Activated CD8-positive, alpha-beta memory T cell treated with anti-CD3 and anti-CD28 coated beads, Interleukin-2, amount 50 U/mL, for 1 hour (primary cell): ENCODE measurements around the gene GYPC.
"Not testable (repeated sequence)": the region's sequence is repeated elsewhere in the genome, so short reads cannot be mapped to it uniquely, and the experiment has no call there.

Source experiments
- DNase-seq: peaks from one replicate; pipeline ENCODE4 v3.0.0-alpha.2; 2020; ENCODE audit errors: extremely low read depth

The GYPC gene

DNA sequence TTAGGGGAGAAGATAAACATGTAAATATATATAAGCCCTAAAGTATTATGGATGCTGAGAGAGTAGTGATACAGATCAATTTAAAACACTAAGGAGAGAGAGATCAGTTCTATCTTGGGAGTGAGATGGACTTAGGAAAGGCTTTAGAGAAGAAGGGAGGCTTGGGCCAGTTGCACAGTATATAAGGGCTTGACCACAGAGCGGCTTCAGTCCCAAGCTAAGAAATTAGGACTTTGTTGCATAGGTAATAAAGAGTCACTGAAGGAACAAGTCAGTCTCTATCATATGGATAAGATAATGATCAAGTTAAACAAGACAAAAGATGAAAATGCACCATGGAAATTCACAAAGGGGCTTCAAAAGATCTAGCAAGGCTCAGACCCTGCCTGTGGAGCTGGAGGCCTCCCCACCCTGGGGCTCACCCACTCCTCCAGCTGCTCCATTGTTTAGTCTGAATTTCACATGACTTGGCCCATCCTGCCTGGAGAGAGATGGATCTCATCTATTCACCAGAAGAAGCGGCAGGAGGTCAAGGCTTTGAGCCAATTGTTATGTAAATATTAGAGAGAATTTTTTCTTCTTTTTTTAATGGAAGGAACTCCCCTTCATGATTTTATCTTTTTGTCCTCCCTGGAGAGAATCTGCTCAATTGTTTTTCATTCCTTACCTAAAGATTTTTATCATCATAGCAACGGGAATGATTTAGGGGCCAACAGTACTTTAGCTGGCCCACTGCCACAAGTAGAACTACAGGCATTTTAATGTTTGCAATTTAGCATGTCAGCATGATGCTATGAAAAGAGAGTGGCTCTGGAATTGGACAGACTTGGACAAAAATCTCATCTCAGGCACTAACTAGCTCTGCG, 44.0 kb downstream of the GYPC start:
- DNase-seq: no peak

DNA sequence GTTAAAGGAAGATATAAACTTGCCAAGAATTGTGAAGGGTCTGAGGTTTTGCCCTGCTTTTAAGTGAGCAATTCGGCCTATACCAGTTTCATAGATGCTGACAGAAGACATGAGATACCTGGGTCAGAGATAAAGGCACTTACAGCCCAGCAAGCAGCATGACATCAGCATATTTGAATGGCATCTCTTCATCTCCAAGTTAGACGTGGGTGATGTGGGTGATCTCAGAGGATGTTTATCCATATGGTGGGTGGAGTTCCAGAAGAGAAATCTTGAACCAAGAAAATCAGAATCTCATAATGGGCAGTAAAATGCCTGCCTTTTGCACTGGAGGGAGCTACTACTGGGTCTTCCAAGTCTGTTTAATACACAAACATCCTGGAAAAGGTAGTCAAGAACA, 44.7 kb downstream of the GYPC start:
- no peak for DNase-seq

GRCh38 chr2:126703311-126703710, 47.4 kb downstream of the GYPC start:
- no peak for DNase-seq

DNA sequence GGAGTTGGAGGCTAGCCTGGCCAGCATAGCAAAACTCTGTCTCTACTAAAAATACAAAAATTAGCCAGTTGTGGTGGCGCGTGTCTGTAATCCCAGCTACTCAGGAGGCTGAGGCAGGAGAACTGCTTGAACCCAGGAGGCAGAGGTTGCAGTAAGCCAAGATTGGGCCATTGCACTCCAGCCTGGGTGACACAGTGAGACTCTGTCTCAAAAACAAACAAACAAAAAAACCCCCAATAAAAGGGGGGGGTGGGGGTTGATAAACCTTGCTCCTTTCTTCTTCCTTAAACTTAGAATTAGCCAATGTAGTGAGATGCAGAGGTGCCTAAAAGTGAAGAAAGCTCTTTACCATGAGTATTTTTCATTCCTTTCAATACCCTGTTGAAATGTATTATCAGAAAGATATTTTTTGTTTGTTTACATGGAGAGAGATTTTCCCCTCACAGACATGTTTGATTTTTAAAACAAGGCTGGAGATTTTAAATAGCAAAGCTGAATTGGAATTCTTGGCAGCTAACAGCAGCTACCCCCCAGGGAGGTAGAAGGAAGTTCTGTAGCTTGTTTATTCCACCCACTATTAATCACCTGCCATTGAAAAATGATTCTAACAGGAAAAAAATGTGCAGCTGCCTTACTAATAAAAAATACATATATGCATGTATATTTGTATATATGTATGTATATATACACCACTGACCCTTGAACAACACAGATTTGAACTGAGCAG, 48.6 kb downstream of the GYPC start:
- no peak for DNase-seq

DNA sequence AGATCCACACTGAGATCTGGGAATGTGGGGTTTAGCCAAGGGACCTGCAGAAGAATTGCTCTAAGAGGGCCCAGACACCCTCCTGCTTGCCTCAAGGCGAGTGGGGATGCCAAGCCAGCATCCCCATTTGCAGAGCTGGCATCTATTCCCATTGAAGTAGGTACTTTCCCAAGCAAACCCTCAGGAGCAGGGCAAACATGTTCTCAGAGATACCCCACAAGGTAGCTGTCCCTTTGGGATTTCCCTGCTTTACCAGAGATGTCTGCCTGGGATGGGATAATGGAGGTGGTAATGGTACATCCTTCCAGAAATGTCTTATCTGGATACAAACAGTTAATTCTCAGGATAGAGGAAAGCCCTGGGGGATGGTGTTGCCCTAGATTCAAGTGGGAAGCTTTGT, 51.2 kb downstream of the GYPC start:
- DNase-seq: no peak

DNA sequence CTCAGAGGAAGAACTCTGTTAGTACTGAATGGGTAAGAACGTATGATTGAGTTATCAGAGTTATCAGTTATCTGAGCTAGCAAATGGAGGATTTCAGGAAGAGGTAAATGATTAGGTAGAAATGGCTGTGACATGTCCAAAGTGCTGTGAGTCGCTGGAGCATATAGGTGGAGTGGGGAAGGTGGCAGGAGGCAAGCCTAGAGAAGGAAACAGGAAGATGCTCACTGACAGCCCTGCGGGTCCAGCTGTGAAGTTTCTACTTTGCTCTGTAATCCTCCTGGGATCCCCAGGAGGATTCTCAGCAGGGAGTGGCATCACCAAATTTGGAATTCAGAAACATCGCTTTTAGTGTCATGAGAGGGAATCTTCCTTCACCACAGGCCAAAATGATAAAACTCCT, 52.0 kb downstream of the GYPC start:
- DNase-seq: no peak

- no peak for DNase-seq
Measured at GRCh38 chr2:126714191-126714965, 58.4 kb downstream of the GYPC start.

GRCh38 chr2:126715111-126715510, 59.2 kb downstream of the GYPC start:
- DNase-seq: no peak

GRCh38 chr2:126715576-126716406, 59.8 kb downstream of the GYPC start:
- DNase-seq: no peak

DNA sequence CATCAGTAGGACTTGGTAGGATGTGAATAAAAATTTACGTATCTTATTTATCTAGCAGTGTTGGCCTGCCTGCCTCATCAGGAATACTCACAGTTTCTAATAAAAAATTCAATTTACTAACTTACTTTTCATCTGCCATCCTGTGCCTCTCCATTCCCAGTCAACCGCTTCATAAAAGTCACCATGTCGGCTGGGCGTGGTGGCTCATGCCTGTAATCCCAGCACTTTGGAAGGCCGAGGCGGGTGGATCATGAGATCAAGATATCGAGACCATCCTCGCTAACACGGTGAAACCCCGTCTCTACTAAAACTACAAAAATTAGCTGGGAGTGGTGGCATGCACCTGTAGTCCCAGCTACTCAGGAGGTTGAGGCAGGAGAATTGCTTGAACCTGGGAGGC, 61.3 kb downstream of the GYPC start:
- DNase-seq: not testable (repeated sequence)

GRCh38 chr2:126717928-126718327, 62.0 kb downstream of the GYPC start:
- no peak for DNase-seq

DNA sequence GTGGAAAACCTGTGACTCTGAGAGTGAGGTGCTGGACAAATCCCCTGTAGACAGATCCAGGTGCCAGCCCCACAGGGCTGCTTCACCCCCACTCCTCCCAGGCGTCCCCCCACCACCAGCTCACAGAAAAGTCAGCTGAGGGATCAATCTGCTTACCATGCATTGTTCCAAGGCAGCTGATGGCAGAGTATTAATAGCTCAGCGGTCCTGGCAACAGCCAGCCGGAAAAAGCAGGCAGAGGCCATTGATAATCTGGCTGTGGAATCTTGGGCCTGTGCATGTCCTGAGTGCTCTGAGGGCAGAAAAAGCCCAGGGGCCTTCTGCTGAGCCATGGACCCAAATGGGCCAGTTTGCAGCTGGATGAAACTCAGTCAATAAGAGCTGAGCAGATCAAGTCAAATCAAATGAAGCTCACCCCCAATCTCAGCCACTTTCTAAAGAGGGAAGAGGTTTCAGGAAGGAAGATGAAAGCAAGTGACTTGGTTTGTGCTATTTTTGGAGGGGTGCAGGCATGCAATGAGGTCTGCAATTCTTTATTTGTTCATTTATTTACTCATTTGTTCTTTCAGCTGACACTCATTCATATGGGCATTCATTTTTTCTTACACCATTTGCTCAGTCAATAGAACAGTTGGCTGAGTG, 63.4 kb downstream of the GYPC start:
- DNase-seq: no peak

DNA sequence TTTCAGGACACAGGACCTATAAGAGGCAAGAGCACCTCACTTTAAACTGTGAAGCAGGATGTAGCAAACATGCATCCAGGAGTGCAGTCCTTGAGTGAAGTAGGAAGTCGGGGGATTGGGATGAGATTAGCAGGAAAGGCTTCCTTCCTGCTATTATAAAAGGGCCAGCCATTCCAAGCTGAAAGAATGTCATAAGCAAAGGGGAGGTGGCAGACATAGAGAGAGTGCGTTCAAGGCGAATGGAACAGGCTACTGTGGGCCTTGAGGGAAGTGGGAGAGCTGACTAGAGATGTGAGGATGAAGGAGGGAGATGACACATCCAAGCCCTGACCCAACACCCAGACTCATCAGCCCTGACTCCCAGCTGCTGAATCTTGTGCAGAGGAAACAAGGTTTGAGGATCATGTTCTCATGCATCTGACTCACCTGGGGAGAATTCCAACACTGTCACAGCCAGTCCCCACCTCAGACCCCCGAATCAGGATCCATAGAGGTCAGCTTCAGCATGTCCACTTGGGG, 63.9 kb downstream of the GYPC start:
- DNase-seq: no peak

DNA sequence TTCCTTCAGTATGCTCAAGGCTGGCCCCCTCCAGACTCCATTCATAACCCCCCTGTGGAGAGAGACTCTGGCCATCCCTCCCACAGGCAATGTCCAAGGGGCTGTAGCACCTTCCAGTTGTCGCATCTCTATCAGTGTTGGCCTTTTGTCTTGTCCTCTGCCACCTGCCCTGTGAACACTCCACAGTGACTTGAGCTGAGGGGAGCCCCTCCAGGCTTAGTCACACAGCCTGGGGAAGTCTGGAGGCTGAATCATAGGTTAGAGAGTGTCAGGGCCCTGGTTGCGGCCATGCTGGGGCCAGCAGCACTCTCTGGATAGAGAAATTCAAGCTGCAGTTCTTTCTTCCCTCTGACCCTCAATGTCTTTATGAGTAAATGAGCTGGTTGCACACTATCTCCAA, 64.7 kb downstream of the GYPC start:
- no peak for DNase-seq

DNA sequence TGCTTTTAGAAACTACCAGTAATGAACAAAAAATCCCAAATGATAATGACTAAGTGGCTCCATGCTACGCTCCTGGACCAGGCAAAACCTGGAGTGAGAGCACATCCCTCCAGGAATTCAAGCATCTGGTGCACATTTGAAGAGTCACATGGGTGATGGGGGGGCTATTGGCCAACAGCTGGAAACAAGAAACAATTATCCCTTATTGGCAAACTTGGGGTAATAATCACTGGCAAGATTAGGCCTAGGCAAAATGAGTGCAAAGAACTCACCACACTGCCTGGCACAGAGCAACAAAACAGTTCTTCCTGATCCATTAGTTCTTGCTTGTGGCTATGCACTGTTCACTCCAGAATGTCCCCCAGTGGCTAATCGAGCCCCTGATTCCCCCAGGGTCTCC, 66.1 kb downstream of the GYPC start:
- no peak for DNase-seq

DNA sequence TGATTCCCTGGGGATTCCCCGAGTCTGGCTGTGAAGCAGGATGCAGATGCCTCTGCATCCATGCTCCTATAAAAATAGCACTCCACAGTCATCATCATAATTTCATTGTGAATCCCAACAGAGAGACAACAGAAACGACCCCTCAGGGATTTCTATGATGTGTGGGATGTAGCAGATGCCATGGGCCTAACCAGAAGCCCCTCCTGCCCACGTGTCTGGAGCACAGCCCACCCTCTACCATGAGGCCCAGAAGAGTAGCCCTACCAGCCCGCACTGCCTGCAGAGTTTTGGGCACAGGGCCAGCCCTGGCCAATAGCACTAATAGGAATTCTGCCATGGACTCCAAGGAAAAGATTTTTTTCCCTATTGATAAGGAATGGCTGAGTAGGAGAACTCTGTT, 66.6 kb downstream of the GYPC start:
- DNase-seq: no peak

DNA sequence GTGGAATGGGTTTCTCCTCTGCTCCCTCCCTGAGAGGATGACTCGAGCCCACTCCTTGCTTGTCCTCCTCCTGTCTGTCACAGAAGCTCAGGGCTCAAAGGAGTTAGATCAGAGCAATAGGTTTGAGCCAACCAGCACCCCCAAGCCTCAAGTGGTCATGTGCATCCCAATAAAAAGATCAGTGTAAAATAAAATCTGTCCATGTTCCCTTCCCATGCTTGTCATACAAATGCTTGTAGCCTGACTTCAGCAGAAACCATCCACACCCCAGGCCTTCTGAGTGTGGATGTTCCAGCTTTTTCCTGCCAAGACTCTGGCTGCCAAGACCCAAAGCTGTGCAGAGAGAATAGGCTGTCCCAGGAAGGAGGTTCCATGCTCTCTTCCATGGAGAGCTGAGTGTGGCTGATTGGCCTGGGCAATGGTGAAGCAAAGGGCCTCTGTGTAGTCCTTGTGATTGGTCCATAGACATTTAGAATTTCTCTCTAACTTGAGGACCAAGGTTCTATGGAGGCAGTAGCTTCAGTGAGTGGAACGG, 67.4 kb downstream of the GYPC start:
- no peak for DNase-seq

- DNase-seq: no peak
Measured at GRCh38 chr2:126725580-126725979, 69.6 kb downstream of the GYPC start.

DNA sequence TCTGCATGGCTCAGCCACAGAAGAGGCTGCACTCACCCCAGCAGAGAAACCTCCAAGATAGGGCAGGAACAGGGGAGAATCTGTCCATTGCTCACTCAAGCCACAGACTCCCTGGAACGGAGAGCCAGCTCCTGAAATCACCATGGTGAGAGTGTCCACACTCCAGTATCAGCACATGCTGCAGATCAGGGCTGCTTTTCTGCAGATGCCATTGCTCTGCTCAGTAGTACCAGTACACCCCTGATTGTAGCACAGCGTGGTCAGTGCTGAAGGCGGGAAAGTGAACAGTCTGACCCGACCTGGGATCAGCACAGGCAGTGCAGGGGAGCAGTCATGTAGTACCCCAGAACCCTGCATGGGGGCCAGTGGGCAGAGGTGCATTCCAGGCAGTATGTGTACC, 73.9 kb downstream of the GYPC start:
- DNase-seq: no peak

DNA sequence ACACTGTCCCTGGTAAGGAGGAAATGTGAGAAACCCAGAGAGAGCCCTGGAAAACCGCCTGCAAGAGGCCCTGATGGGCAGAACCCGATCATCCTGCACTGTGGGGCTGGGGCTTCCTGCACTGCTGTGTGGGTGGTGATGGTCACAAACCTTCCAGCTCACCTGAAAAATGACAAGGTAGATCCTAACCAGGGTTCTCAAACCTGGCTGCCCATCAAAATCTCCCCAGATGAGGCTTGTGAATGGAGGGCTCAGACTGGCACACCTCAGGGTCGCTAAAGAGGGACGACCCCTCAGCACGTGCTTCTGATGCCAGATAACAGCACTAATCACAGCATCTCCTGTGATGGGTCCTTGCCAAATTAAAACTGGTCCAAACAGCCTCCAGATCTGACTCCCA, 74.7 kb downstream of the GYPC start:
- DNase-seq: no peak

DNA sequence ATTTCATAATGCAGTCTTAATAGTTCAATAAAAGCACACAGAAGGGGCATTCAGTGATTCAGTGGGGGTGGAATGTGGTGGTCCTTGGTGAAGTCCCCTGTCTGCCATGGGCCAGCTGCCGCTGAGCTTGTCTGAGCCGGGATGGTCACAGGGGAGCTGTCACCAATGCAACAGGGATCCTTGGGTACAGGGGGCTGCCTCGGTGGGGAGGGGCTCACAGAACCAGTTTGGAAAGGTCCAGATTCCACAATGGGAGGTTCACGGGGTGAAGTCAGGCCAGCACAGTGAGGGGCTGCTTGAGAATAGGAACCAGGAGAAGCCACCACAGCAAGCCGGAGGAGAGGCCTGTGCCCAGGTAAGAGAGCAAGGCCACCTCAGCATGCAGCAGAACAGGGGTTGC, 75.4 kb downstream of the GYPC start:
- no peak for DNase-seq
